ENCODE data around the gene NR1H2.
"Not testable (repeated sequence)": the region's sequence is repeated elsewhere in the genome, so short reads cannot be mapped to it uniquely, and the experiment has no call there.

Gene NR1H2

DNA sequence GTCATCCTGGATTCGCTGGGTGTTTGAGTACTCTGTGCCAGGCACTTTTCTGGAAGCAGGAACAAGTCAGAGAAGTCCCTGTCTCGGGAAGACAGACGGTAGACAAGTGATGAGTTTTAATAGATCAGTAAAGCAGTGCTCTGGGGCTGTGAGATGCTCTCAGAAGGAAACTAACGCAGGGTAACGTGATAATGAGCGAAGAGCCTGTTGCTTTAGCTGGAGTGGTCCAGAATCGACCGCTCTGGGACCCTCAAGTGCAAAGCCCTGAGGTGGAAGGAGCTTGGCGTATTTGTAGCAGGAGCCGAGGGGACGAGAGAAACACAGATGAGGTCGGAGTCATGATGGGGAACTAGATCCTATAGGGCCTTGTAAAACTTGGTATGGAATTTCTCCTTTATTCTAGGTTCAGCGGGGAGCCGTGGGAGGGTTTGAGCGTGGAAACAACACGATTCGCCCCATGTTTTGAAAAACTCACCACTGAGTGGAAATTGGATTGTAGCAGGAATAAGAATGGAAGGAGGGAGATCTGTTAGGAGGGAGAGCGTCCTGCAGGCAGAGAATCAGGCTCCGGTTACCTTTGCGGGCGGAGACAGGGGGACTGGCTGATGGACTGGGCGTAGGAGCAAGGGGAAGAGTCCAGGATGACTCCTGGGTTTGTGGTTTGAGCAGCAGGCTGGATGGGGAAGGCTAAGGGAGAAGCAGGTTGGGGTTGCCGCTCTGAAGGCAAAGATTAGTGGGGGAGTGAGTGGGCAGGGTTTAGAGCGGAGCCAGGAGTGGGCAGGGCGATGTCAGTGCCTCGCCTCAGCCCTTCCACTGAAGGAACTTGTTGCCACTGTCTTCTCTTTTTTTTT, 8.7 kb downstream of the NR1H2 start:
- H3K4me3 ChIP-seq (ENCODE audit: low read depth in 1 of 2, low read length in 2 of 2), result peak overlapping the region; percentile 69 to 93
- H3K9me3 ChIP-seq (ENCODE audit: control insufficient read depth in 1 of 2, low read length in 2 of 2), result no peaks in the 10 kb centered on the region
- no peaks in the 10 kb centered on the region for H3K27me3 ChIP-seq (ENCODE audit: control insufficient read depth in 1 of 2, insufficient read depth in 2 of 2, low read length in 2 of 2)
- H3K27ac ChIP-seq (ENCODE audit: low read depth, low read length), result no peak overlapping the region
- H3K36me3 ChIP-seq (ENCODE audit: control insufficient read depth in 1 of 2, insufficient read depth in 2 of 2, low read length in 2 of 2), result peaks cover 14 to 41% of the 10 kb centered on the region in 2 donors
- peaks cover 9 to 20% of the 10 kb centered on the region in 2 donors for H3K4me1 ChIP-seq (ENCODE audit: control insufficient read depth in 1 of 2, insufficient read depth in 2 of 2, low read length in 2 of 2)
- peak overlapping the region; percentile 23 to 75 for H3K9ac ChIP-seq (ENCODE audit: low read depth in 1 of 2, low read length in 2 of 2)

DNA sequence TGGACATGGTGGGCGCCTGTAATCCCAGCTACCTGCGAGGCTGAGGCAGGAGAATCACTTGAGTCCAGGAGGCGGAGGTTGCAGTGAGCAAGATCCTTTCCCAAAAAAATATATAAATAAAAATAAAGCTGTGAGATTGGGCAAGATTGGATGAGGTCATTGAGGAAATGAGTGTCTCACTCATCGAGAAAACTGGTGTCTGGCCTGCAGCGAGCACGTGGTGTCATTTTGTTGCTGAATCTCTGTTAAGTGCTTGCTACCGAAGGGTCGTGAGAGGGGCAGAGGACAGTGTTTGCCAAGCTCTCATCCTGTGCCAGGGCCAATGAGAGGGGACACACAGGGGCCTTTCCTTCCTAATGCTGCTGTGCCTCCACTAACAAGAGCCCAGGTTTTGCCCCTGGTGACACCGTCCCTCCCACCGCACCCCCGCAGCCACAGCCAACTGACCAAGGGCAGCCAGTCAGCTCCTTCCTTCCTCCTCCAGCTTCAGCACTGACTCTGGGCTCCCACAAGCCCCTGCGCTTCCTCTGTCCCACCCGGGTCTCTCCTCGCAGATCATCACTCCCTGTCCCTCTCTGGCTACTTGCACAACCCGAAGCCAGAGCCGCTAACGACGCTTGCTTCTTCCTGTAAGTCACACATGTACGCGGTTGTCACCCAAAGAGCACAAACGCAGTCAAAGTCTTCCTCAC, 11.1 kb downstream of the NR1H2 start:
- H3K4me1 ChIP-seq (ENCODE audit: control insufficient read depth in 1 of 2, insufficient read depth in 2 of 2, low read length in 2 of 2), result peaks cover 9 to 20% of the 10 kb centered on the region in 2 donors
- no peak overlapping the region for H3K9ac ChIP-seq (ENCODE audit: low read depth in 1 of 2, low read length in 2 of 2)
- H3K4me3 ChIP-seq (ENCODE audit: low read depth in 1 of 2, low read length in 2 of 2), result no peak overlapping the region
- H3K9me3 ChIP-seq (ENCODE audit: control insufficient read depth in 1 of 2, low read length in 2 of 2), result no peaks in the 10 kb centered on the region
- H3K36me3 ChIP-seq (ENCODE audit: control insufficient read depth in 1 of 2, insufficient read depth in 2 of 2, low read length in 2 of 2), result peaks cover 0 to 16% of the 10 kb centered on the region in 2 donors
- no peaks in the 10 kb centered on the region for H3K27me3 ChIP-seq (ENCODE audit: control insufficient read depth in 1 of 2, insufficient read depth in 2 of 2, low read length in 2 of 2)
- no peak overlapping the region for H3K27ac ChIP-seq (ENCODE audit: low read depth, low read length)

DNA sequence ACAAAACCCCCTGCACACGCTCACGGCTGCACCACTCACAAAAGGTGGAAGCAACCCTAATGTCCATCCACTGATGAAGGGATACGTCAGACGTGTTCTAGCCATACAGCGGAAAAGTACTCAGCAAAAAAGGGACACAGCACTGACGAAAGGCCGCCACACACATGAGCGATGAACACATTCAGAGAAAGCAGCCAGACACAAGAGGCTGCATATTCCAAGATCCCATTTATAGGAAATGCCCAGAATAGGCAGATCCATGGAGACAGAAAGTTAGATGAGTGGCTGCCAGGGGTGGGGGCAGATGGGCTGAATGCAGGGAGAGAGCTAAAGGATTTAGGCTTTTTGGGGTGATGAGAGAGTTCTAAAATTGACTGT, 11.6 kb downstream of the NR1H2 start:
- no peaks in the 10 kb centered on the region for H3K27me3 ChIP-seq (ENCODE audit: control insufficient read depth in 1 of 2, insufficient read depth in 2 of 2, low read length in 2 of 2)
- H3K27ac ChIP-seq (ENCODE audit: low read depth, low read length), result no peak overlapping the region
- no peak overlapping the region for H3K4me3 ChIP-seq (ENCODE audit: low read depth in 1 of 2, low read length in 2 of 2)
- H3K9ac ChIP-seq (ENCODE audit: low read depth in 1 of 2, low read length in 2 of 2), result no peak overlapping the region
- peaks cover 0 to 11% of the 10 kb centered on the region in 2 donors for H3K36me3 ChIP-seq (ENCODE audit: control insufficient read depth in 1 of 2, insufficient read depth in 2 of 2, low read length in 2 of 2)
- H3K9me3 ChIP-seq (ENCODE audit: control insufficient read depth in 1 of 2, low read length in 2 of 2), result no peaks in the 10 kb centered on the region
- H3K4me1 ChIP-seq (ENCODE audit: control insufficient read depth in 1 of 2, insufficient read depth in 2 of 2, low read length in 2 of 2), result peaks cover 9 to 20% of the 10 kb centered on the region in 2 donors

DNA sequence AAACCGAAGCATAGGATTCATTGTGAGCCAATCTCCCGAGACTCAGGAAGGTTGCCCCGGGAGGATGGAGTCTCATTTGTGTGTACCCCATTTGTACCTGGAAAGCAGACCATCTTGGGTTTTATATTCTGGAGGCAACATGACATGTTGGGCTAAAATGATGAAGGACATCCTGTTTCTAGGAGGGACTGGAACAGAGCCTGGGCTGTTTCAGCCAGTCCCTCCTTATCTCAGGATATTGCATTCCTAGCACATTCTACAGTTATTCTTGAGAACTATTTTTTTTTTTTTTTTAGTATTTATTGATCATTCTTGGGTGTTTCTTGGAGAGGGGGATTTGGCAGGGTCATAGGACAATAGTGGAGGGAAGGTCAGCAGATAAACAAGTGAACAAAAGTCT, 14.0 kb downstream of the NR1H2 start:
- H3K36me3 ChIP-seq (ENCODE audit: control insufficient read depth in 1 of 2, insufficient read depth in 2 of 2, low read length in 2 of 2); H3K4me3 ChIP-seq (ENCODE audit: low read depth in 1 of 2, low read length in 2 of 2); H3K9ac ChIP-seq (ENCODE audit: low read depth in 1 of 2, low read length in 2 of 2); H3K27ac ChIP-seq (ENCODE audit: low read depth, low read length); H3K27me3 ChIP-seq (ENCODE audit: control insufficient read depth in 1 of 2, insufficient read depth in 2 of 2, low read length in 2 of 2); H3K9me3 ChIP-seq (ENCODE audit: control insufficient read depth in 1 of 2, low read length in 2 of 2); H3K4me1 ChIP-seq (ENCODE audit: control insufficient read depth in 1 of 2, insufficient read depth in 2 of 2, low read length in 2 of 2): not testable (repeated sequence)

DNA sequence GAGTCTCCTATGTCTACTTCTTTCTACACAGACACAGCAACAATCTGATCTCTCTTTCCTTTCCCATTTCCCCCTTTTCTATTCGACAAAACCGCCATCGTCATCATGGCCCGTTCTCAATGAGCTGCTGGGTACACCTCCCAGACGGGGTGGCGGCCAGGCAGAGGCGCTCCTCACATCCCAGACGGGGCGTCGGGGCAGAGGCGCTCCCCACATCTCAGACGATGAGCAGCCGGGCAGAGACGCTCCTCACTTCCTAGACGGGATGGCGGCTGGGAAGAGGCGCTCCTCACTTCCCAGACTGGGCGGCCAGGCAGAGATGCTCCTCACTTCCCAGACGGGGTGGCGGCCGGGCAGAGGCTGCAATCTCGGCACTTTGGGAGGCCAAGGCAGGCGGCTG, 14.7 kb downstream of the NR1H2 start:
- not testable (repeated sequence) for H3K4me3 ChIP-seq (ENCODE audit: low read depth in 1 of 2, low read length in 2 of 2)

DNA sequence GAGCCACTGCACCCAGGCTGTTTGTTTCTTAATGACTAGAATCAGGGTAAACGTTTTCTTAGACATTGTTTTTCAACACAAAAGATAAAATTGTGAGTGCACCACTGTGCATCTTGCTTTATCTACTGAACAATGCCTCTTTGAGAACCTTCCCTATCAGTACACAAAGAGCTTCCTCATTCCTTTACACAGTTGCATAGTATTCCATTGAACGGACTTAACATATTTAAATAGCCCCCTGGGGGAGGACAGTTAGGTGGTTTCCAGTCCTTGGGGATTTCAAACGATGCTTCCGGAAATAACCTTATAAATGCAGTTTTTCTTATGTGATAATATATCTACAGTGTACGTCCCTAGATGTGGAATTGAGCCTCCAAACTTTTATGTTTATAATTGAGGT, 16.5 kb downstream of the NR1H2 start:
- H3K27ac ChIP-seq (ENCODE audit: low read depth, low read length), result no peak overlapping the region
- no peaks in the 10 kb centered on the region for H3K9me3 ChIP-seq (ENCODE audit: control insufficient read depth in 1 of 2, low read length in 2 of 2)
- no peaks in the 10 kb centered on the region for H3K4me1 ChIP-seq (ENCODE audit: control insufficient read depth in 1 of 2, insufficient read depth in 2 of 2, low read length in 2 of 2)
- no peak overlapping the region for H3K9ac ChIP-seq (ENCODE audit: low read depth in 1 of 2, low read length in 2 of 2)
- peaks cover 0 to under 1% of the 10 kb centered on the region in 2 donors for H3K36me3 ChIP-seq (ENCODE audit: control insufficient read depth in 1 of 2, insufficient read depth in 2 of 2, low read length in 2 of 2)
- no peak overlapping the region for H3K4me3 ChIP-seq (ENCODE audit: low read depth in 1 of 2, low read length in 2 of 2)
- no peaks in the 10 kb centered on the region for H3K27me3 ChIP-seq (ENCODE audit: control insufficient read depth in 1 of 2, insufficient read depth in 2 of 2, low read length in 2 of 2)

More for the DNA sequence above, 14.7 kb downstream of the NR1H2 start:
- not testable (repeated sequence) for H3K27ac ChIP-seq (ENCODE audit: low read depth, low read length); H3K4me1 ChIP-seq (ENCODE audit: control insufficient read depth in 1 of 2, insufficient read depth in 2 of 2, low read length in 2 of 2); H3K9ac ChIP-seq (ENCODE audit: low read depth in 1 of 2, low read length in 2 of 2); H3K36me3 ChIP-seq (ENCODE audit: control insufficient read depth in 1 of 2, insufficient read depth in 2 of 2, low read length in 2 of 2); H3K27me3 ChIP-seq (ENCODE audit: control insufficient read depth in 1 of 2, insufficient read depth in 2 of 2, low read length in 2 of 2); H3K9me3 ChIP-seq (ENCODE audit: control insufficient read depth in 1 of 2, low read length in 2 of 2)

DNA sequence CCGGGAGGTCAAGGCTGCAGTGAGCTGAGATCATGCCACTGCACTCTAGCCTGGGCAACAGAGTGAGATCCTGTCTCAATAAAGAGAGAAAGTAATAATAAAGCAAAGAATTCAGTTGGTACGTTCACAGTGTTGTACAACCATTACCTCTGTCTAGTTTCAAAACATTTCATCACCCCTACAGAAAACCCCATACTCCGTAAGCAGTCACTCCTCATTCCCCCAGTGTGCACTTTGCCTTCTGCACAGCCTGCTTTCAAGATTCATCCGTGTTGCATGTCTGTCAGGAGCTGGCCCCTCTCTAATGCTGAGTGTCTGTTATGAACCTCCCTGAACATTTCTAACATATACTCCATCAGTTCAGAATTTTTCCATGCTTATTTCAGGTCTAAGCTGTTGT, 17.3 kb downstream of the NR1H2 start:
- no peaks in the 10 kb centered on the region for H3K9me3 ChIP-seq (ENCODE audit: control insufficient read depth in 1 of 2, low read length in 2 of 2)
- H3K4me3 ChIP-seq (ENCODE audit: low read depth in 1 of 2, low read length in 2 of 2), result no peak overlapping the region
- no peaks in the 10 kb centered on the region for H3K4me1 ChIP-seq (ENCODE audit: control insufficient read depth in 1 of 2, insufficient read depth in 2 of 2, low read length in 2 of 2)
- no peak overlapping the region for H3K9ac ChIP-seq (ENCODE audit: low read depth in 1 of 2, low read length in 2 of 2)
- H3K27ac ChIP-seq (ENCODE audit: low read depth, low read length), result no peak overlapping the region
- no peaks in the 10 kb centered on the region for H3K36me3 ChIP-seq (ENCODE audit: control insufficient read depth in 1 of 2, insufficient read depth in 2 of 2, low read length in 2 of 2)
- H3K27me3 ChIP-seq (ENCODE audit: control insufficient read depth in 1 of 2, insufficient read depth in 2 of 2, low read length in 2 of 2), result no peaks in the 10 kb centered on the region

DNA sequence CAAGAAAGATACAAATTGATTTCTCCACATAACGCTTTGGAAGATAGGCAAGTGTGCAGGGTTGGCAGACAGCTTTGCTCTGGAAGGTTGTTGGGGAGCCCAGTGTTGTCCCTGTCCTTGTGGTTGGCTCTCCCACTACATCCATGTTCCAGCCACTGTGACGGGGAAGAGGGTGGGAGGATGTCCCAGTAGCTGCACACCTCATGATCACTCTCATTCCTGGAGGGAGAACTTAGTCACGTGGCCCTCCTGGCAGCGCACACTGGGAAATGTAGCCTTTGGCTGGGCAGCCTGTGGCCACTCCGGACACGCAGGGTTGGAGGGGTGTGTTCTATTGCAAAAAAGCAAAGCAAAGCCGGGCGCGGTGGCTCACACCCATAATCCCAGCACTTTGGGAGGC, 17.8 kb downstream of the NR1H2 start:
- Histone ChIP-seq H3K36me3 (ENCODE audit: control insufficient read depth in 1 of 2, insufficient read depth in 2 of 2, low read length in 2 of 2) (peaks cover 0 to 1% of the 10 kb centered on the region in 2 donors), H3K27me3 (ENCODE audit: control insufficient read depth in 1 of 2, insufficient read depth in 2 of 2, low read length in 2 of 2) (no peaks in the 10 kb centered on the region), H3K4me3 (ENCODE audit: low read depth in 1 of 2, low read length in 2 of 2) (no peak overlapping the region), H3K4me1 (ENCODE audit: control insufficient read depth in 1 of 2, insufficient read depth in 2 of 2, low read length in 2 of 2) (no peaks in the 10 kb centered on the region), H3K27ac (ENCODE audit: low read depth, low read length) (no peak overlapping the region), H3K9ac (ENCODE audit: low read depth in 1 of 2, low read length in 2 of 2) (no peak overlapping the region), H3K9me3 (ENCODE audit: control insufficient read depth in 1 of 2, low read length in 2 of 2) (no peaks in the 10 kb centered on the region)

DNA sequence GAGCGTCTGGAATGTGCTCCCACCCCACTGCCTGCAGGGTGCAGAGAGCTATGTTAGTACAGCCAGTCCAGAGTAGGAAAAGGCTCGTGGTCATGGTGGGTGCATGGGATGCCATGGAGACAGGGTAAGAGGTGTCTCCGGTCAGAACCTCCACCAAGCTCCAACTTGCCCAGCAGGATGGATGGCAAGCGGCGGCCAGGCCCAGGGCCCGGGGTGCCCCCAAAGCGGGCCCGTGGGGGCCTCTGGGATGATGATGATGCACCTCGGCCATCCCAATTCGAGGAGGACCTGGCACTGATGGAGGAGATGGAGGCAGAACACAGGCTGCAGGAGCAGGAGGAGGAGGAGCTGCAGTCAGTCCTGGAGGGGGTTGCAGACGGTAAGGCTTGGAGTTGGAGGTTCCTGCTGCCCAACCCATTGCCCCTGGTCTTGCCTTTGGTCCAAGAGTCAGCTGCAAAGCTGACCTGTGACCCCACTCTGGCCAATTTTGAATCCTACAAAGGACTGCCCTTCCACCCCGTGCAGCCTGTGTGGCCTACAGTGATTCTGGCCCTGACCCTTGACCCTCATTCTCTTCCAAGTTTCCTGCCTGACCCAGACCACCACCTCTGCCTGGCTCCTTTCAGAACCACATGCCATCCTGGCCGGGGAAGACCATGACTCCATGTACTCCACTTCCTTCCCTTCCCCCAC, 22.6 kb downstream of the NR1H2 start:
- peaks cover 3 to 14% of the 10 kb centered on the region in 2 donors for H3K36me3 ChIP-seq (ENCODE audit: control insufficient read depth in 1 of 2, insufficient read depth in 2 of 2, low read length in 2 of 2)

DNA sequence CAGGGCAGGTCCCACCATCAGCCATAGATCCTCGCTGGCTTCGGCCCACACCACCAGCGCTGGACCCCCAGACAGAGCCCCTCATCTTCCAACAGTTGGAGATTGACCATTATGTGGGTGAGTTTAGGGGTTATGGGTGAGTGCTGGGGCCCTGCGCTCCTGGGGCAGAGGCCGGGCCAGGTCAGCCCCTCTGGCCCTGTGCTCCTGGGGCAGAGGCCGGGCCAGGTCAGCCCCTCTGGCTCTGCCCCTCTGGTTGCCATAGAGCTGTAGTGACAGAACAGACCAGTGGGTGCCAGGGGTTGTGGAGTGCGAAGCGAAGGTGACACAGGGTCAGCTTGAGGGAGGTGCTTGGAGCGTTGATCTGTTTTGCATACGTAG, 23.1 kb downstream of the NR1H2 start:
- Histone ChIP-seq H3K27me3 (ENCODE audit: control insufficient read depth in 1 of 2, insufficient read depth in 2 of 2, low read length in 2 of 2) (no peaks in the 10 kb centered on the region), H3K36me3 (ENCODE audit: control insufficient read depth in 1 of 2, insufficient read depth in 2 of 2, low read length in 2 of 2) (peaks cover 3 to 16% of the 10 kb centered on the region in 2 donors), H3K27ac (ENCODE audit: low read depth, low read length) (no peak overlapping the region), H3K4me1 (ENCODE audit: control insufficient read depth in 1 of 2, insufficient read depth in 2 of 2, low read length in 2 of 2) (no peaks in the 10 kb centered on the region), H3K4me3 (ENCODE audit: low read depth in 1 of 2, low read length in 2 of 2) (no peak overlapping the region), H3K9ac (ENCODE audit: low read depth in 1 of 2, low read length in 2 of 2) (no peak overlapping the region), H3K9me3 (ENCODE audit: control insufficient read depth in 1 of 2, low read length in 2 of 2) (no peaks in the 10 kb centered on the region)

More for the DNA sequence above, 22.6 kb downstream of the NR1H2 start:
- Histone ChIP-seq H3K27me3 (ENCODE audit: control insufficient read depth in 1 of 2, insufficient read depth in 2 of 2, low read length in 2 of 2) (no peaks in the 10 kb centered on the region), H3K9ac (ENCODE audit: low read depth in 1 of 2, low read length in 2 of 2) (no peak overlapping the region), H3K27ac (ENCODE audit: low read depth, low read length) (no peak overlapping the region), H3K4me3 (ENCODE audit: low read depth in 1 of 2, low read length in 2 of 2) (no peak overlapping the region), H3K4me1 (ENCODE audit: control insufficient read depth in 1 of 2, insufficient read depth in 2 of 2, low read length in 2 of 2) (no peaks in the 10 kb centered on the region), H3K9me3 (ENCODE audit: control insufficient read depth in 1 of 2, low read length in 2 of 2) (no peaks in the 10 kb centered on the region)
